ENCODE measurements around the gene PTCH1. TPM values are rescaled to one million over a fixed set of nuclear protein-coding genes. Genes with fewer than 3 reads are reported as not detected.

Gene PTCH1
- total and polyA plus RNA-seq, 2 donors (not counting 1 experiment from before 2014, with no cell fraction given): 3.3 to 20.1 TPM

GRCh38 chr9:95481000-95481399, 35.8 kb downstream of the PTCH1 start:
- peak in 1 of 2 donors; percentile 45 for DNase-seq (ENCODE audit: low read depth in 2 of 2)
- H3K4me3 ChIP-seq (replicated peaks in 1 of 4; ENCODE audit: control extremely low read depth in 1 of 4, insufficient read depth in 1 of 4, low read depth in 3 of 4, low read length in 4 of 4): no peak overlapping the region
- no peak overlapping the region for H3K27ac ChIP-seq (ENCODE audit: insufficient read depth, low read length)
- no peaks in the 10 kb centered on the region for H4K20me1 ChIP-seq (ENCODE audit: control insufficient read depth, extremely low read depth, insufficient read depth, low read length)
- no peaks in the 10 kb centered on the region for H3K9me3 ChIP-seq (ENCODE audit: control insufficient read depth, insufficient read depth, low read depth, low read length)
- H3K36me3 ChIP-seq (ENCODE audit: control insufficient read depth, insufficient read depth, low read length): peaks cover 4% of the 10 kb centered on the region
- no peak overlapping the region for H3K9ac ChIP-seq (ENCODE audit: insufficient read depth, low read length)
- H3K27me3 ChIP-seq (ENCODE audit: control insufficient read depth, insufficient read depth, low read length): no peaks in the 10 kb centered on the region
- no peaks in the 10 kb centered on the region for H3K4me1 ChIP-seq (ENCODE audit: control insufficient read depth, extremely low read depth, insufficient read depth, low read length)
- H3K79me2 ChIP-seq (ENCODE audit: control insufficient read depth, insufficient read depth, low read length): no peaks in the 10 kb centered on the region
- no peak overlapping the region for H2AFZ ChIP-seq (ENCODE audit: low read length)
- TF ChIP-seq, protein P1, sequence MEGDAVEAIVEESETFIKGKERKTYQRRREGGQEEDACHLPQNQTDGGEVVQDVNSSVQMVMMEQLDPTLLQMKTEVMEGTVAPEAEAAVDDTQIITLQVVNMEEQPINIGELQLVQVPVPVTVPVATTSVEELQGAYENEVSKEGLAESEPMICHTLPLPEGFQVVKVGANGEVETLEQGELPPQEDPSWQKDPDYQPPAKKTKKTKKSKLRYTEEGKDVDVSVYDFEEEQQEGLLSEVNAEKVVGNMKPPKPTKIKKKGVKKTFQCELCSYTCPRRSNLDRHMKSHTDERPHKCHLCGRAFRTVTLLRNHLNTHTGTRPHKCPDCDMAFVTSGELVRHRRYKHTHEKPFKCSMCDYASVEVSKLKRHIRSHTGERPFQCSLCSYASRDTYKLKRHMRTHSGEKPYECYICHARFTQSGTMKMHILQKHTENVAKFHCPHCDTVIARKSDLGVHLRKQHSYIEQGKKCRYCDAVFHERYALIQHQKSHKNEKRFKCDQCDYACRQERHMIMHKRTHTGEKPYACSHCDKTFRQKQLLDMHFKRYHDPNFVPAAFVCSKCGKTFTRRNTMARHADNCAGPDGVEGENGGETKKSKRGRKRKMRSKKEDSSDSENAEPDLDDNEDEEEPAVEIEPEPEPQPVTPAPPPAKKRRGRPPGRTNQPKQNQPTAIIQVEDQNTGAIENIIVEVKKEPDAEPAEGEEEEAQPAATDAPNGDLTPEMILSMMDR (conservative IDR thresholded peaks at IDR 0.05 in 1 of 2, IDR thresholded peaks at IDR 0.05 in 1 of 2; ENCODE audit: low read depth in 1 of 2, low read length in 2 of 2): no peak
- no peak for TF ChIP-seq EZH2 (IDR thresholded peaks at IDR 0.05; ENCODE audit: low read length, missing control alignments)
- no peak overlapping the region for H3K4me2 ChIP-seq (ENCODE audit: extremely low read depth, insufficient read depth, low read length)

- no peak for TF ChIP-seq EZH2 (IDR thresholded peaks at IDR 0.05; ENCODE audit: low read length, missing control alignments)
- TF ChIP-seq, protein P1 (conservative IDR thresholded peaks at IDR 0.05 in 1 of 2, IDR thresholded peaks at IDR 0.05 in 1 of 2; ENCODE audit: low read depth in 1 of 2, low read length in 2 of 2): no peak
- Histone ChIP-seq H3K4me1 (ENCODE audit: control insufficient read depth, extremely low read depth, insufficient read depth, low read length) (no peaks in the 10 kb centered on the region), H2AFZ (ENCODE audit: low read length) (no peak overlapping the region), H3K27me3 (ENCODE audit: control insufficient read depth, insufficient read depth, low read length) (no peaks in the 10 kb centered on the region), H3K79me2 (ENCODE audit: control insufficient read depth, insufficient read depth, low read length) (no peaks in the 10 kb centered on the region), H3K4me3 (replicated peaks in 1 of 4; ENCODE audit: control extremely low read depth in 1 of 4, insufficient read depth in 1 of 4, low read depth in 3 of 4, low read length in 4 of 4) (no peak overlapping the region), H4K20me1 (ENCODE audit: control insufficient read depth, extremely low read depth, insufficient read depth, low read length) (no peaks in the 10 kb centered on the region), H3K9me3 (ENCODE audit: control insufficient read depth, insufficient read depth, low read depth, low read length) (no peaks in the 10 kb centered on the region), H3K27ac (ENCODE audit: insufficient read depth, low read length) (no peak overlapping the region), H3K36me3 (ENCODE audit: control insufficient read depth, insufficient read depth, low read length) (peaks cover 5% of the 10 kb centered on the region), H3K4me2 (ENCODE audit: extremely low read depth, insufficient read depth, low read length) (no peak overlapping the region), H3K9ac (ENCODE audit: insufficient read depth, low read length) (no peak overlapping the region)
- no peak for DNase-seq (ENCODE audit: low read depth in 2 of 2)
Observed at GRCh38 chr9:95480346-95480745, 36.4 kb downstream of the PTCH1 start.

DNA sequence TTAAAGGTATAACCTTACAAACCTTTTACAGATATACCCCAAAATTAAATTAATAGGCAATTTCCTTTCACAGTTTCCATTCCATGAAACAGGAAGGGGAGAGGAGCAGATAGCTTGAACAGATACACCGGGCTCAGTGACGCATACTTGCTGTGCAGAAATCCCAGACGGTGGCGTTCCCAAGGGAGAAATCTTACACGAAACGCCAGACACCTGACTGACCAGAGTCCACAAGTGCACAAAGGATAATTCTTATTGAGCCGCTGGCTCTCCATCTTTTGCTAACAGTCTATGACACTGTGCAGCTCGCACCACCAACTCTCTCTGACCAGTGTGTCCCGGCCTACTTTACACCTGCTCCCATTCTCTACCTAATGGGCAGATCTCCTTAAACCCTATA, 37.4 kb downstream of the PTCH1 start:
- H3K27me3 ChIP-seq (ENCODE audit: control insufficient read depth, insufficient read depth, low read length): no peaks in the 10 kb centered on the region
- no peak overlapping the region for H3K4me3 ChIP-seq (replicated peaks in 1 of 4; ENCODE audit: control extremely low read depth in 1 of 4, insufficient read depth in 1 of 4, low read depth in 3 of 4, low read length in 4 of 4)
- no peak for DNase-seq (ENCODE audit: low read depth in 2 of 2)
- no peak overlapping the region for H3K9ac ChIP-seq (ENCODE audit: insufficient read depth, low read length)
- H3K79me2 ChIP-seq (ENCODE audit: control insufficient read depth, insufficient read depth, low read length): no peaks in the 10 kb centered on the region
- no peak overlapping the region for H2AFZ ChIP-seq (ENCODE audit: low read length)
- no peaks in the 10 kb centered on the region for H4K20me1 ChIP-seq (ENCODE audit: control insufficient read depth, extremely low read depth, insufficient read depth, low read length)
- no peak overlapping the region for H3K4me2 ChIP-seq (ENCODE audit: extremely low read depth, insufficient read depth, low read length)
- no peaks in the 10 kb centered on the region for H3K4me1 ChIP-seq (ENCODE audit: control insufficient read depth, extremely low read depth, insufficient read depth, low read length)
- H3K36me3 ChIP-seq (ENCODE audit: control insufficient read depth, insufficient read depth, low read length): peaks cover 6% of the 10 kb centered on the region
- no peak overlapping the region for H3K27ac ChIP-seq (ENCODE audit: insufficient read depth, low read length)
- no peak for TF ChIP-seq EZH2 (IDR thresholded peaks at IDR 0.05; ENCODE audit: low read length, missing control alignments)
- TF ChIP-seq, protein P1 (conservative IDR thresholded peaks at IDR 0.05 in 1 of 2, IDR thresholded peaks at IDR 0.05 in 1 of 2; ENCODE audit: low read depth in 1 of 2, low read length in 2 of 2): no peak
- no peaks in the 10 kb centered on the region for H3K9me3 ChIP-seq (ENCODE audit: control insufficient read depth, insufficient read depth, low read depth, low read length)

Data from fibroblast of lung (primary cell).